GM20000 (cell line): ENCODE measurements around the gene IFRD1.

Source experiments
- DNase-seq: peaks from one replicate; pipeline ENCODE4 v3.0.0; 2012; ENCODE audit warnings: low spot score
- TF ChIP-seq, protein P1 (sequence below): IDR thresholded peaks from 2 replicates; pipeline ENCODE4 v1.5.1; 2012; ENCODE audit warnings: mild to moderate bottlenecking, control low read depth; ENCODE audit errors: extremely low read depth, missing control alignments

IFRD1 gene

DNA sequence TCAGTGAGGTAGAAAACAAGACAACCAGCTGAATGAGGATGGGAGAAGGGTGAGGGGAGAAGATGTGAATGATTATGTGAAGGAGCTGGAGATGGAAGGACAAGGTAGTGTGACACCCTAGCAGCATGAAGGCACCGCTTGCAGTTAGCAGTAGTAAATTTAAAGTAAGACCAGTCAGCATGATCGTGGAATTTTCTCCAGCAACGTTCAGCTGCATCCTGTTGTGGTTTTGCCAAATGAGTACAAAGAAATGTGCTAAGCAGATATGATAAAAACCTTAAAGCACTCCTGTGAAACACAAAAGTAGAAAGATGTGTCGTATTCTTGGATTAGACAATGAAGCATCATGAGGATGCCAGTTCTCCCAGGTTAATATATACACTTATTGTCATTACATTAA is 34.1 kb upstream of the IFRD1 start:
- DNase-seq, result no peak
- TF ChIP-seq, protein P1, sequence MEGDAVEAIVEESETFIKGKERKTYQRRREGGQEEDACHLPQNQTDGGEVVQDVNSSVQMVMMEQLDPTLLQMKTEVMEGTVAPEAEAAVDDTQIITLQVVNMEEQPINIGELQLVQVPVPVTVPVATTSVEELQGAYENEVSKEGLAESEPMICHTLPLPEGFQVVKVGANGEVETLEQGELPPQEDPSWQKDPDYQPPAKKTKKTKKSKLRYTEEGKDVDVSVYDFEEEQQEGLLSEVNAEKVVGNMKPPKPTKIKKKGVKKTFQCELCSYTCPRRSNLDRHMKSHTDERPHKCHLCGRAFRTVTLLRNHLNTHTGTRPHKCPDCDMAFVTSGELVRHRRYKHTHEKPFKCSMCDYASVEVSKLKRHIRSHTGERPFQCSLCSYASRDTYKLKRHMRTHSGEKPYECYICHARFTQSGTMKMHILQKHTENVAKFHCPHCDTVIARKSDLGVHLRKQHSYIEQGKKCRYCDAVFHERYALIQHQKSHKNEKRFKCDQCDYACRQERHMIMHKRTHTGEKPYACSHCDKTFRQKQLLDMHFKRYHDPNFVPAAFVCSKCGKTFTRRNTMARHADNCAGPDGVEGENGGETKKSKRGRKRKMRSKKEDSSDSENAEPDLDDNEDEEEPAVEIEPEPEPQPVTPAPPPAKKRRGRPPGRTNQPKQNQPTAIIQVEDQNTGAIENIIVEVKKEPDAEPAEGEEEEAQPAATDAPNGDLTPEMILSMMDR, result no peak

DNA sequence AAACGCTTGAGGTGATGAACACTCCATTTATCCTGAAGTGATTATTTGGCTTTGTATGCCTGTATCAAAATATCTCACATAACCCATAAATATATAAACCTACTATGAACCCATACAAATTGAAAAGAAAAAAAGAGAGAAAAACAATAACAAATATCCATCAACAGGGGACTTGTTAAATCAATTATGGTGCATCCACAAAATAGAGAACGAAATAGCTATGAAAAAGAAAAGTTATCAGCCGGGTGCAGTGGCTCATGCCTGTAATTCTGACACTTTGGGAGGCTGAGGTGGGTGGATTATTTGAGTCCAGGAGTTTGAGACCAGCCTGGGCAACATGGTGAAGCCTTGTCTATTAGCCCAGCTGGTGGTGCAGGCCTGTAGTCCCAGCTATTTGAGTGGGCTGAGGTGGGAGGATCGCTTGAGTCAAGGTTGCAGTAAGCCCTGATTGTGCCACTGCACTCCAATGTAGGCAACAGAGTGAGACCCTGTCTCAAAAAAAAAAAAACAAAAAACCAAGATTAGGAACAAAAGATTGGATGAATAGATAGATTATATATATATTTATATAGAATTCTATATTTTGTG is 30.6 kb upstream of the IFRD1 start:
- TF ChIP-seq, protein P1, result no peak
- no peak for DNase-seq

DNA sequence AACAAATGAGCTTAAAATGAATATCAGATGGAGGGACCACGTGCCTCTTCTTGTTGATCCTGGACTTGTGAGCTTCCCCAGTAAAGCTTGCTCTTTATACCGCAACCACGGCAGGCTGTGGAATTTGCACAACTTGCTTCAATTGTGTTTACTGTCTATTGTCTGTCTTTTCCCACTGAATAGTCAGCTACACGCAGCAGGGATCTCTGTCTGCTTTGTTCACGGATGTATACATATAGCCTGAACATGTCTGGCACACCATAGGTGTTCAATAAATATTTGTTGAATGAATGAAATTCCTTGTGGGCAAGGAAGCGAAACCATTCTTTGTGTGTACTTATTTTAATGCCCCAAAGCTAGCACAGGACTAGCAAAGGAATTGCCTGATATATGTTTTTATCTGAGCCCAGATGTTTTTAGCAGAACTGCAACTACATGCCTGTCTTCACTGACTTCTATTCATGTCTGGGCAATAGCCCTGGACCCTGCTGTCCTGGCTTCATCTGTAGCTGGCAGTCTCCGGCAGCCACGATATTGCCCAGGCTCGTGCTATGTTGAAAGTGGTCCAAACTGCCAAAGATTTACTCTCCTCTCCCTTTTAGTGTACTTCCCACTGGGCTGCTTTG is 29.9 kb upstream of the IFRD1 start:
- TF ChIP-seq, protein P1, result no peak
- DNase-seq, result no peak

DNA sequence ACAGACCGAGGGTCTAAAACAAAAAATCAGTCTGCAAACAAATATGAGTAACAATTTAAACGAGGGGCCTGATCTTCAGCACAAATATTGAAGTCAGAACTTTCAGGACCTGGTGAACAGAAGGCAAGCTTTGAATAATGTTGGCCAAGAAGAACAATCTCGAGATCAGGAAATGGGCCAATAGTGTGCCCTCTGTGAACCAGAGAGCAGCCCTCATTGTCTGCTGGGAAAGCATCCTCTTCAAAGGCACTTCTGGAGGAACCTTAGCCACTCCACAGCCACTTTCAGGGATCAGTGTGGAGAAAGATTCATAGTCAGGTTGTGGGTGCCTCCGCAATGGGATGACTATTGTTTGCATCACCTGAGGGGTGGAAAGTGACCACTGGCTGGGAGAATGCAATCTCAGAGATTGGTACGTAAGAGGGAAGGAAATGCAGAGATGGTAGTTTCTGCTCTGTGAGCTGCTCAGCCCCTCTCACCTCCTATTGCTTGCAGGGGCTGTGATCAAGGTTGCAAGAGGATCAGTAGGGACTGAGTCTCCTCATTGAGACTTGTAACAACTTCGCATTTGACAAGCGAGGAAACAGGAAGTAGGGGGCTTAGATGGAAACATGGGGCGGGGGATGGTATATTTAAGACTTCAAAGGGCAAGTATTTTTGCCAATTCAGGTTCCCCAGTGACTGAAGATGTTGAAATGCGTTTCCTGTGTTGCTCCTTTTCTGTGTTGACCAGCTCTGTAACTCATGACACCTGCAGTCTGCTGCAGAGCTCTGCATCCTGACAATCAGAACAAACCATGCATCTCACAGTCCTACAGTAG is 28.4 kb upstream of the IFRD1 start:
- peak; percentile 23 for DNase-seq

DNA sequence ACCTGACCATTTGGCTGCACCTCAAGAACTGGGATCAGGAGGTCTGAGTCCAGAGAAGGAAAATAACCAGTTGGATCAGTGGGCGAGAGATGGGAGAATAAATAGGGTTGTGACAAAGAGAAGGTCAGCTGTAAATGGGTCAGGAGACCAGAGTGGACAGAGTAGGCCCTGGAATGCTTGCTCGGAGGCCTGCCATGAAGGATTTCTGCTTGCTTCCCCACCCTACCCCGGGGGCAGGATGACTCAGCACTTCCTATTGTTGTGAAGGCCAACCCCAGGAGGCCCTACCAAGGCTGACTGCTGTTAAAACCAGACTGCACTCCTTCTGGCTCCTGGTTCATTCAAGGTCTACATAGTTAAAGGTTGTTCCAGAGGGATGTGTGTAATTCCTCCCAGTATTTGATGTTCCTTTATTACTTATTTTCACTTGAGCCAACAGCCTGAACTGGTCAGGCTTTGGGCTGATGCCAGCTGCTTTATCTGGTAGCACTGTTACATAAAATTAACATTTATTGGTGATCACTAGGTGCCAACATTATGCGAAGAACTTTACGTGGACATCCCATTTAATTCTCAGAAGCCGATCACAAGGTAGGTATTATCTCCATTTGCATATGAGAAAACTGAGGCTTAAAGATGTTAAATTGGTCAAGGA is 27.3 kb upstream of the IFRD1 start:
- TF ChIP-seq, protein P1, result no peak
- peak; percentile 25 for DNase-seq

More for the DNA sequence above, 28.4 kb upstream of the IFRD1 start:
- TF ChIP-seq, protein P1, result no peak

DNA sequence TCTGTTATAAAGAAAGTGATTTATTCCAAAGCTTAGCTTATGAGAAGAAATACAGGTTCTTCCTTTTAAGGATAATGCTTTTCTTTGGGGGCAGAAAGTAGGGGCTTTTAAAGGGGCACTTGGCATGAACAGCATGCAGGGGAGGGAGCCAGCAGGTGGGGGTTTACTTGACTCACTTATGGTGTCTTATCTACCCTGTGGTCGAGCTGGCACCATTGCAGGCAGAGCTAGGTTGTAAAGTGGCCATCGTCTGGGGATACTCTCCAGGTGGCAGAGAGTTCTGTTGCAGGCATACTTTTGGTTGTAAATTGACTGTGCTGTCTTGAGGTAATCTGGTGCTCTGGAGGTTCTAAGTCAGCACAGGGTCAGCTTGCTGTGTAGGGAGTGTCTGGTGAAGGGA is 26.3 kb upstream of the IFRD1 start:
- DNase-seq, result no peak
- TF ChIP-seq, protein P1, result no peak
